ENCODE measurements around the gene HOXD1.

Gene HOXD1

DNA sequence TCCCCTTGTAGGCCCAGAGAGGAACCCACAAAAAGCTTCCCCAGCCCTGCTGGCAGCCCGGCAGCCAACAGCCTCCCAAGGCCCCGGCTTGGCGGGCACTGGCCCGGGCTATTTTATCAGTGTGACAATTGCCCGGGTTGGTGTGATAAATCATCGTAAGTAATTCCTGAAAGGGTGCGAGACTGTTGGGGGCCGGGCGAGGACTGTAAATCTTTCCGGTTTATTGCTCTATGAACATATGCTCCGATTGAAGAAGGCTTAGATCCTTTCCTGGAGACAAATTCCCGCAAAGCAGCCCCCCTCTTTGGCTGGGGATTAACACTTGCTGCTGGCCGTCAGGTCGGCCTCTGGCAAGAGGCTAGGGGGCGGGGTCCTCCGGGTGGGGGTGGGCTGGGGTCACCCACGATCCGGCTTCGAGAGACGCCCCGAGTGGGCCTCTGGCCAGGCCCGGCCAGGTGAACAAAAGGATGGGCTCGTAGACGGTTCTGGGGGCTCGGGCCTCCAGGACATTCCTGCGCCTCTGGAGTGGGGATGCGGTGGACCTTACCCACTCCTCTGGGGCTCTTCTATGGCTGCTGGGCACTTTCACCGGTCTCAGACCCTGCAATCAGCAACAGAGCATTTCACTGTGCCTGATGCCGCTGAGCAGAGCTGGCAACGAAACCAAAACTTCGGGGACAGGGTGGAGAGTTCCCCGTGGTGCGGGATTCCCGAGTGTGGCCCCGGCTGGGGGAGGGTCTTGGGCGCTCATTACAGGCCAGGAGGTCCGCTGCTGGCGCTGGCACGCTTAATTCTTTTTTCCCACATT, 29.4 kb upstream of the HOXD1 start:
- no peak overlapping the region for H3K4me3 ChIP-seq (ENCODE audit: low read depth, low read length)
- DNase-seq (ENCODE audit: low read depth) = no peak
- TF ChIP-seq, protein P1, sequence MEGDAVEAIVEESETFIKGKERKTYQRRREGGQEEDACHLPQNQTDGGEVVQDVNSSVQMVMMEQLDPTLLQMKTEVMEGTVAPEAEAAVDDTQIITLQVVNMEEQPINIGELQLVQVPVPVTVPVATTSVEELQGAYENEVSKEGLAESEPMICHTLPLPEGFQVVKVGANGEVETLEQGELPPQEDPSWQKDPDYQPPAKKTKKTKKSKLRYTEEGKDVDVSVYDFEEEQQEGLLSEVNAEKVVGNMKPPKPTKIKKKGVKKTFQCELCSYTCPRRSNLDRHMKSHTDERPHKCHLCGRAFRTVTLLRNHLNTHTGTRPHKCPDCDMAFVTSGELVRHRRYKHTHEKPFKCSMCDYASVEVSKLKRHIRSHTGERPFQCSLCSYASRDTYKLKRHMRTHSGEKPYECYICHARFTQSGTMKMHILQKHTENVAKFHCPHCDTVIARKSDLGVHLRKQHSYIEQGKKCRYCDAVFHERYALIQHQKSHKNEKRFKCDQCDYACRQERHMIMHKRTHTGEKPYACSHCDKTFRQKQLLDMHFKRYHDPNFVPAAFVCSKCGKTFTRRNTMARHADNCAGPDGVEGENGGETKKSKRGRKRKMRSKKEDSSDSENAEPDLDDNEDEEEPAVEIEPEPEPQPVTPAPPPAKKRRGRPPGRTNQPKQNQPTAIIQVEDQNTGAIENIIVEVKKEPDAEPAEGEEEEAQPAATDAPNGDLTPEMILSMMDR (IDR thresholded peaks at IDR 0.05; ENCODE audit: low read depth, low read length, missing control alignments) = no peak
- in situ Hi-C loops (cut with HindIII; ENCODE audit: low sequenced_read_pairs) = no loop called here

DNA sequence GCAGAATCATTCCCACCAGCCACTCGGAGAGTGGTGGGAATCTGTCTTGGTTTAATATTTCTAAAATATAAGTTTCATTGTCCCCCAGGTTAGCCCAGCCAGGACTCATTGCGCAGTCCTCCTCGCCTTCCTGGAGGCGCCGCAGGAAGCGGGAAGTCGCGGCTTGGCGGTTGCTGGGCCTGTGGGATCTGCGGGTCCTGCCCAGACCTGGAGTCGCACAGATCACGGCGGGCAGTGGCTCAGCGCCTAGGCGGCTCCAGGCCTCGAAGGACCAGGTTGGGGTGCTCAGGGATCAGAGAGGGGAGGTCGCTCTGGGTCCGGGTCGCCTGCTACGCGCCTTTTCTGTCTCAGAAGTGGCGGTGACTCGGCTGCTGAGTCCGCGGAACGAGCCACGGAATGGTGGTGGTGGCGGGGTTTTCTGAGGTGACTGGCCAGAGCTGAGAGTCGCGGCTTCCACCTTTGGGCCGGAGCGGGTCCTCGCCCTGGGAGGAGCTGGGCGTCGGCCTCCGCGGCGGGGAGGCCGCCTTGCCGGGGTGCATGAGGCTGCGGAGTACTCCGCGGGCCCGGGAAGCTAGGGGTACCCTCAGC, 28.7 kb upstream of the HOXD1 start:
- in situ Hi-C loops (cut with HindIII; ENCODE audit: low sequenced_read_pairs) = no loop called here
- DNase-seq (ENCODE audit: low read depth) = no peak
- peak overlapping the region; percentile 10 for H3K4me3 ChIP-seq (ENCODE audit: low read depth, low read length)
- TF ChIP-seq, protein P1 (IDR thresholded peaks at IDR 0.05; ENCODE audit: low read depth, low read length, missing control alignments) = no peak

DNA sequence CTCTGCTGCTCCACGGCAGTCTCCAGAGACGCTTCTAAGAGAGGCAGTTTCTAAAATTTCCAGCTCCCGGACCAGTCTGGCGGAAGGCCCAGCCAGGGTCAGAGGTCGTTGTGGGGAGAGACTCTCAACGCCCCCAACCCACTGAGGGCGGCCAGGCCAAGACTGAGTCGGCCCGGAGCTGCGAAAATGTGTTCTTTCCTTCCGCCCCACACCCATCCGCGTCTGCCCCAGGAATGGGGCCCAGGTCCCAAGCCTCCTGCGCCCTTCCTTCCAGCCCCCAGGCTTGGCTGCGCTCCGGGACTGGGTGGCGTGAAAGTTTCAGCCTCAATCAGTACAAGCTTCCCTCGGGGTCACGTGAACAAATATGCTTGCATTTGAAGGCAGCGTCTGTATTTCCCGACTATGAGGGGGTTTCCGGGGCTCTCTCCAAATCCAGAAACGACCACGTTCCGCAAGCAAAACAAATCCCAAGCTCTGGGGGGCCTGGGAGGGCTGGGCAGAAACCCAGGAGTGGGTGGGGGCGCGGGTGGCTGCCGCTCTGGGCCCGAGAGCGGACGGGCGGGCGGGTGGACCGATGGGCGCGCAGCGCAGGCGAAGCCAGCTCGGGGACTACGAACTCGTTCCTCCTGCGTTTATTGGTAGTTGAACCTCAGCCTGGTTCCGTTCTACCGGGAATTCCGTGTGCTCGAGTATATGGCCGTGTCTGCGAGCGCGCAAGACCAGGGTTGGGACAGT, 28.1 kb upstream of the HOXD1 start:
- in situ Hi-C loops (cut with HindIII; ENCODE audit: low sequenced_read_pairs) = no loop called here
- DNase-seq (ENCODE audit: low read depth) = no peak
- peak overlapping the region; percentile 24 for H3K4me3 ChIP-seq (ENCODE audit: low read depth, low read length)
- TF ChIP-seq, protein P1 (IDR thresholded peaks at IDR 0.05; ENCODE audit: low read depth, low read length, missing control alignments) = no peak

DNA sequence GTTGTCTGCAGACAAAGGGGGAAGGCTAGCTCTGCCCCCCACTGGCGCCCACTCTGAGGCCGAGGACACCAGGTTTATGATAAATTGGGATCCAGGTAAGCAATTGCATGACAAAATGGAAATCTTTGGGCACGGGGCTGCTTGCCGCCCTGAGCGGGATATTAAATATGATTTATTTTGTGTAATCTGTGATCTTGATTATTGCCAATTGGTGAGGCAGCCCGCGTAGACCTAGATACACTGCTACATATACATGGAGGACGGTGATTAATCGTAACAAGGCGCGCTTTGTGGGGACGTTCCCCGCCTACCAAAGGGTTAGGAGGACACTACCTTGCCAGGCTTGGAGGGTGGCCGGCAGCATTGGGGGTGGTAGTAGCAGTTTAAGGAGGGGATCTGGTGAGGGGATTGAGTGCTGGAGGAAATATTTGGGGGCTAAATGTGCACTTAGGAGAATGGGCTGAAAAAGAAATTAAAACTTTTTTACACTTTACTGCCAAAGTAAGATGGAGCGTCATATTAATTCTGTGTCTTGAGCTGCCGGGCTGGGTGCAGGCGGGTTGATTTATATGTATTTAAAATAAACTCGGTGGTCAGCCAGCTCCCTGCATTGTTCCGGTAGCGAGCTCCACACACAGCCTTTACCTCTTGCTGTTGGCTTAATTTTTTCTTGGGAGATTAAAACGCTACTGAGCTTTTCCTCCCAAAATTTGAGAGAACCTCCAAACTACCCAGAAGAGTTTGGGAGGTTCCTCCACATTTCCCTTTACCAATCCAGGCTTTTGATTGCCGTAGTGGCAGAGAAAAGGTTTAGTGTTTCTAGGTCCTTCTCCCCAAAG, 27.3 kb upstream of the HOXD1 start:
- TF ChIP-seq, protein P1 (IDR thresholded peaks at IDR 0.05; ENCODE audit: low read depth, low read length, missing control alignments) = no peak
- peak overlapping the region; percentile 24 for H3K4me3 ChIP-seq (ENCODE audit: low read depth, low read length)
- in situ Hi-C loops (cut with HindIII; ENCODE audit: low sequenced_read_pairs) = no loop called here
- no peak for DNase-seq (ENCODE audit: low read depth)

DNA sequence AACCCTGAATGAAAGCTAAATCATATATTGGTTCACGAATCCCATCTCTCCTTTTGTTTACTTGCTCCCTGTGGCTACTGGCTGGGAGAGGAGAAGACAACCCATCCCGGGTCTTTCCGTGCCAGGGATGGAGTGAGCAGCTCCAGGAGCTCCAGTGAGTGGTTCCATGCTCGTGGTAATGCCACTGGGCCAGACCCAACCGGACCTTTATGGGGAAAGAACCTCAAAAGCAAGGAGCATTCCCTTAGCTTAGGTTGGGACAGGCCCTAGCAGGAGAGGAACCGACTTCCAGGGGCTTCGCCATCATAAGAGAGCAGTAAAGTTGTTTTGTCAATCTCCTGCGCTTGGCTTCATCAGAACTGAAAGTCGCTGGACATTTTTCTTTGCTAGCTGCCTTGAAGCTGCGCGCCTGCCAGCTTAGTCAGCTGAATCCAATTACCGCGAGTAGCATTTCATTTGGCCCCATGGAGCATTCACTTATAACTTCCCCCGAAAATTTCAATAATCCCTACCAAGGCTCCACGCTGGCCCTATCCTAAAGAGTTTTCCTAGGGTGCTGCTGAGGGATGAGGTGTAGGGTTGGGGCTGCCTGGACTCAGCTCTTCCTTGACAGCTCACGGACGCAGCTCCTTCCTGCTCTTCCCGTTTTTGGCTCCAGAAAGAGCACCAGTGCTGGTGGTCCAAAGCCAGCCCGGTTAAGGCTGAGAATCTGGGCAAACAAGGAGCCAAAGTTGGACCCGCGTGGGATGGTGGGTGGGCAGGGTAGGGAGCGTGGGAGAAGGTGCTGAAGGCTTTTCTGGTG, 26.4 kb upstream of the HOXD1 start:
- H3K4me3 ChIP-seq (ENCODE audit: low read depth, low read length) = peak overlapping the region; percentile 24
- TF ChIP-seq, protein P1 (IDR thresholded peaks at IDR 0.05; ENCODE audit: low read depth, low read length, missing control alignments) = no peak
- DNase-seq (ENCODE audit: low read depth) = no peak
- in situ Hi-C loops (cut with HindIII; ENCODE audit: low sequenced_read_pairs) = no loop called here

Measured in astrocyte of the cerebellum (primary cell).